GM19193 (cell line): ENCODE data around the gene CDK7.

ENCODE experiments used
- POLR2A ChIP-seq: IDR thresholded peaks from 4 replicates; pipeline ENCODE4 v1.6.1; 2011; ENCODE audit not compliant: insufficient read depth, insufficient read length; ENCODE audit errors: extremely low read depth

Gene CDK7

DNA sequence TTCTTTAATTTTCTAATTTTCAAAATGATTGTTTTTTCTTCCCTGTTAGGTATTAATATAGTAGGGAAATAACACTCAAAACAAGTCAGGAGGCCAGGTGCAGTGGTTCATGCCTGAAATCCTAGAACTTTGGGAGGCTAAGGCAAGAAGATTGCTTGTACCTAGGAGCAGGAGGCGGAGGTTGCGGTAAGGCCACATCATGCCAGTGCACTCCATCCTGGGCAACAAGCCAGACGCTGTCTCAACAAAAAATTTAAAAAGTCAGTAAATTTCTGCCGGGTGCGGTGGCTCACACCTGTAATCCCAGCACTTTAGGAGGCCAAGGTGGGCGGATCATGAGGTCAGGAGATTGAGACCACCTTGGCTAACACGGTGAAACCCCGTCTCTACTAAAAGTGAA, 10.2 kb upstream of the CDK7 start:
- TF ChIP-seq POLR2A = no peak

DNA sequence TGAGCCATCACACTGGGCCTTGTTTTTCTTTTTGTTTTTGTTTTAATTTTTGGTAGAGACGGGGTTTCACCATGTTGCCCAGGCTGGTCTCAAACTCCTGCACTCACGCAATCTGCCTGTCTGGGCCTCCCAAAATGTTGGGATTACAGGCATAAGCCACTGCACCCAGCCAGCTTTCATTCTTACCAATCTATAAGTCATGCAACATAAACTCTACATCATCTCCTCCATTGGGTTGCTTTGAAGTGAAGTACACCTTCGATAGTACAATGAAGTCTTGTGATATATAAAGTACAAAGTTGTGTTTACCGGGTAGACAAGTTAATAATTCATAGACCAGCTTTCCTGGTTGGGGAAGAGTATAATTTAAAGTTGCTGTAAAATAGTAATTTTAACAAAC, 8.8 kb upstream of the CDK7 start:
- no peak for TF ChIP-seq POLR2A

DNA sequence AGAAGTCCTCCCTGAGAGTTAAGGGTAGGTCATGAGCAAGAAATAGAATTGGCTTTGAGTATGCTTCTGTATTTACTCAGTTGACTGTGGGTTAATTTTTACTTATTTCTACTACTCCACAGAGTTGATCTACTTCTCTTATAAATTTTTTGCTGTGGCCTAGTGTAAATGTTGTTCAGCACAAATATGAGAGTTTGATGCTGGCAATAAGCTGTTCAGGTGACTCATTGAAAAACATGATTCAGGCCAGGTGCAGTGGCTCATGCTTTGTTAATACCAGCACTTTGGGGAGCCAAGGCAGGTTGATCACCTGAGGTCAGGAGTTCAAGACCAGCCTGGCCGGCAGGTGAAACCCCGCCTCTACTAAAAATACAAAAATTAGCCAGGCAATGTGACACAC, 4.5 kb upstream of the CDK7 start:
- TF ChIP-seq POLR2A = no peak

DNA sequence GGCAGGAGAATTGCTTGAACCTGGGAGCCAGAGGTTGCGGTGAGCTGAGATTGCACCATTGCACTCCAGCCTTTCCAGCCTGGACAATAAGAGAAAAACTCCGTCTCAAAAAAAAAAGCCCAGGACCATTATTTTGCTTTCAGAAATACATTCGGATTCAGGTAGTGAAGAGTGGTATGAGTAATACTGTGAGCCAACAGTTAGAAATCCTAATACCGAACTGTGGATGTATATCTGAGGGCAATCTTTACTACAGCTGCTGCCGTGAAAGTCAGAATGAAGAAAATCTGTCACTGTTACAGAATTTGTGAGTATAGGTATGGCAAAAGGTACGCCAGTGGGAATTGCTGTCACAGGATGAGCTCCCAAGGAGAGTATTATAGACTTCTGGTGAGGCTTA, 3.4 kb upstream of the CDK7 start:
- TF ChIP-seq POLR2A = no peak

- no peak for TF ChIP-seq POLR2A
These were observed 2.8 kb upstream of the CDK7 start for GRCh38 chr5:69231851-69232250.

GRCh38 chr5:69237877-69238276, 3.2 kb downstream of the CDK7 start:
- TF ChIP-seq POLR2A = no peak

- no peak for TF ChIP-seq POLR2A
These were observed 4.1 kb downstream of the CDK7 start for GRCh38 chr5:69238760-69239251.

DNA sequence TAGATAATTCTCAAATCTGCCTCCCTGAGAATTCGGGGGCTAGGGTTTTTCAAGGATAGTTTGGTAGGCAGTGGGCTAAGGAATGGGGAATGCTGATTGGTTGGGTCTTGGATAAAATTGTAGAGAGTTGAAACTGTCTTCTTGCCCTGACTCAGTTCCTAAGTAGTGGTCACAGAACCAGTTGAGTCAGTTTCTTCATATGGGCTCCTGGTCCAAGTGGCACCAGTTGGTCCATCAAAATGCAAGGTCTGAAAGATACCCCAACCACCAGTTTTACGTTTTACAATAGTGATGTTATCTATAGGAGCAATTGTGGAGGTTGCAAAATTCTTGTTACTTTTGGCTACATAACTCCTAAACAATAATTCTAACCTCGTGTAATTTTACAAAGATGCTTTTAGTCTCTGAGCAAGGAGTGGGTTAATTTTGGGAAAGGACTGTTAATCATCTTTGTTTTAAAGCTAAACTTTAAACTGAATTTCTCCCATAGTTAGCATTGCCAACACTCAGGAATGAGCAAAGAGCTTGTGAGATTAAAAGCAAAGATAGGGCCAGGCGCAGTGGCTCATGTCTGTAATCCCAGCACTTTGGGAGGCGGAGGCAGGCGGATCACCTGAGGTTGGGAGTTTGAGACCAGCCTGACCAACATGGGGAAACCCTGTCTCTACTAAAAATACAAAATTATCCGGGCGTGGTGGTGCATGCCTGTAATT, 7.7 kb downstream of the CDK7 start:
- TF ChIP-seq POLR2A = no peak

DNA sequence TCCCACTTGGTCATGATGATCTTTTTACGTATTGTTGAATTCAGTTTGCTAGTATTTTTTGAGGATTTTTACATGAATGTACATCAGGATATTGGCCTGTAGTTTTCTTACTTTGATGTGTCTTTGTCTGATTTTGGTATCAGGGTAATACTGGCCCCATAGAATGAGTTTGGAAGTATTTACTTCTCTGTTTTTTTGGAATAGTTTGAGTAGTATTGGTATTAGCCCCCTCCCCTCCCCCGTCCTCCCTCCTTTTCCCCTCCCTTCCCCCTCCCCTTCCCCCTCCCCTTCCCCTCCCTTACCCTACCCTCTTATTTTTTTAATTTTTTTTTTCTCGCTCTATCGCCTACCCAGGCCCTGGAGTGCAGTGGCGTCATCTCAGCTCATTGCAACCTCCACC, 10.3 kb downstream of the CDK7 start:
- TF ChIP-seq POLR2A = no peak

DNA sequence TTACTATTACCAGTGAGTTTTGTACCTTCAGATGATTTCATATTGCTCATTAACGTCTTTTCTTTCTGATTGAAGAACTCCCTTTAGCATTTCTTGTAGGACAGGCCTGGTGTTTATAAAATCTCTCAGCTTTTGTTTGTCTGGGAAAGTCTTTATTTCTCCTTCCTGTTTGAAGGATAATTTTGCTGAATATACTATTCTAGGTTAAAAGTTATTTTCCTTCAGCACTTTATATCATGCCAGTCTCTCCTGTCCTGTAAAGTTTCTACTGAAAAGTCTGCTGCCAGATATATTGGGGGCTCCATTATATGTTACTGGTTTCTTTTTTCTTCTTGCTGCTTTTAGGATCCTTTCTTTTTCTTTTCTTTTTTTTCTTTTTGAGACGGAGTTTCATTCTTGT, 13.3 kb downstream of the CDK7 start:
- TF ChIP-seq POLR2A = no peak

- TF ChIP-seq POLR2A = no peak
These were observed 15.9 kb downstream of the CDK7 start for GRCh38 chr5:69250593-69250992.

DNA sequence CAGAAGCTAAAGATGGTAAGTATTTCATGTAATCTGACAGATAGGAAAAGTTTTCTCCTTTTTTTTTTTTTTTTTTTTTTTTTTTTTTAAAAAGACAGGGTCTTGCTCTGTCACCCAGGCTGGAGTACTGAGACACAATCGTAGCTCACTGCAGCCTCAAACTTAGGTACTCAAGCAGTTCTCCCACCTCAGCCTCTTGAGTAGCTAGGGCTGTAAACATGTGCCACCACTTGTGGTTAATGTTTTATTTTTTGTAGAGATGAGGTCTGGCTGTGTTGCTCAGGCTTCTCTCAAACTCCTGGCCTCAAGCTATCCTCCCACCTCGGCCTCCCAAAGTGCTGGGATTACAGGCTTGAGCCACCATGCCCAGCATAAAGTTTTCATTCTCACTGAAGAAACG, 17.8 kb downstream of the CDK7 start:
- no peak for TF ChIP-seq POLR2A

DNA sequence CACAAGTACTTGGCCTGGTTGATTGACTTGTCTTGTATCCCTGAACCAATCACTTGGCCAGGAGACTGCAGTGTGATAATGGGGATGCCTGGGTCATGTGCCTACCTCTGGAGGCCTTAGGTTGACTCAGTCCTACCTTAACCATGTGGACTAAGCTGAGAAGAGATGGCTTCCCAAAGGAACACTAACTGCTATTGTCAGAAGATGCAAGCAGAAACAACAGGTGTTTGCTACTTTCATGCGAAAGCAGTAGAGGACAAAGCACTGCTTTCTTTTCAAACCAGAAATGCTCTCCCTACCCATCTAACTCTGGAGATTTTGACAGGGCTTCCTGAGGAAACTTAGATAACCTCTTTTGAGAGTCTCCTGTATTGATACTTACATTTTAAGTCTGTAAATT, 22.9 kb downstream of the CDK7 start:
- TF ChIP-seq POLR2A = no peak

DNA sequence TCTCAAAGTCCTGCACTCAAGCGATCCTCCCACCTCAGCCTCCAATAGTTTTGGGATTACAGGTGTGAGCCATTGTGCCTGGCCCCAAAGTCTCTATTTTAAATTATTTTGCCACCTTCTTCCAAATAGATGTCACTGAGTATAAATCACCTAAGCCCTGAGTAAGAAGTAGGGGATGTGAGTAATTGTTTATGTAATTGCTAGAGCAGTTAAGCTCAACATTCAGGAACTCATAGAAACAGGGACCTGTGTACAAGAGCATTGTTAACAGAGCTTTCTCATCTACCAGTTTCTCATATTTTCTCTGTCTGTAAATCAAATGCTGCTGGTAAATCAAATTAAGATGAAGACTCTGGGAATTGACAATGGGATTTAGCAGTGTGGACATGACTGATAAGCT, 26.3 kb downstream of the CDK7 start:
- TF ChIP-seq POLR2A = no peak

- TF ChIP-seq POLR2A = no peak
These were observed 31.2 kb downstream of the CDK7 start for GRCh38 chr5:69265931-69266330.

DNA sequence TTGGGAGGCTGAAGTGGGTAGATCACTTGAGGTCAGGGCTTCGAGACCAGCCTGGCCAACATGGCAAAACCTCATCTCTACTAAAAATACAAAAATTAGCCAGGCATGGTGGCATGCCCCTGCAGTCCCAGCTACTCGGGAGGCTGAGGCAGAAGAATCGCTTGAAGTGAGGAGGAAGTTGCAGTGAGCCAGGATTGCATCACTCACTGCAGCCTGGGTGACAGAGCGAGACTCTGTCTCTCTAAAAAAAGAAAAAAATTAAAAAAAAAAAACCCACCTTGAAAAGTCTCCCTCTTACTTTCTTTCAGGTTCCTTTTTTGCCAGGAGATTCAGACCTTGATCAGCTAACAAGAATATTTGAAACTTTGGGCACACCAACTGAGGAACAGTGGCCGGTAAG, 34.2 kb downstream of the CDK7 start:
- TF ChIP-seq POLR2A = no peak

DNA sequence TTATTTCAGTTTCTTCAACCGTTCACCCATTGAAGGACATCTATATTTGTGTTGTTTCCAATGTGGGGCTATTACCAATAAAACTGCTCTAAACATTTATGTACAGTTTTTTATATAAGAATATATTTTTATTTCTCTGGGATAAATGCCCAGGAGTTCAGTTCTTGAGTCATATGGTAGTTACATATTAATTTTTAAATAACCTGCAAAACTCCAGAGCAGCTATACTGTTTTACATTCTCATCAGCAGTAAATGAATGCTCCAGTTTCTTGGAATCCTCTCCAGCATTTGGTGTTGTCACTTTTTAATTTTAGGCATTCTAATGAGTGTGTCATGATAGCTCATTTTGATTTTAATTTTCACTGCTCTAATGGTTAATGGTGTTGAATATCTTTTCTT, 36.2 kb downstream of the CDK7 start:
- TF ChIP-seq POLR2A = no peak
